ENCODE results near the gene PTPRA. TPM values are rescaled to one million over a fixed set of nuclear protein-coding genes. Genes with fewer than 3 reads are reported as not detected.

The PTPRA gene
- total RNA-seq, 2 experiments from 2014 or later, result 33.3 to 47.2 TPM

- Histone ChIP-seq H3K9me2 (ENCODE audit: insufficient read depth, low read length) (no peaks in the 10 kb centered on the region), H3K27ac (ENCODE audit: low read depth, low read length, poor library complexity, severe bottlenecking) (no peak overlapping the region), H3K4me2 (ENCODE audit: low read length) (no peak overlapping the region), H4K20me1 (ENCODE audit: insufficient read depth, low read length) (no peaks in the 10 kb centered on the region), H3K9me3 (ENCODE audit: low read length) (no peaks in the 10 kb centered on the region), H3K36me3 (ENCODE audit: insufficient read depth, low read length) (peaks cover 25% of the 10 kb centered on the region), H3K4me3 (ENCODE audit: low read depth, low read length, poor library complexity, severe bottlenecking) (no peak overlapping the region), H3K4me1 (ENCODE audit: insufficient read depth, low read length, poor library complexity, severe bottlenecking) (no peaks in the 10 kb centered on the region), H2AFZ (ENCODE audit: low read length) (no peak overlapping the region), H3K79me2 (ENCODE audit: insufficient read depth, low read depth, low read length) (no peaks in the 10 kb centered on the region)
- POLR2A ChIA-PET, result no interaction called here
- no peak for DNase-seq (ENCODE audit: low spot score)
- CTCF ChIA-PET (ENCODE audit: unreplicated experiment), result no interaction called here
- intact Hi-C loops (cut with micrococcal nuclease; ENCODE audit: unreplicated experiment), result no loop called here
- no TSS peak for BruUV-seq (replicated peaks)
- no peak for TF ChIP-seq CTCF (conservative IDR thresholded peaks at IDR 0.05; ENCODE audit: low read length)
- no peak for TF ChIP-seq EZH2phosphoT487 (IDR thresholded peaks at IDR 0.05; ENCODE audit: borderline replicate concordance, low read depth, low read length)
Observed at GRCh38 chr20:2978519-2978918, 105.2 kb downstream of the PTPRA start.

DNA sequence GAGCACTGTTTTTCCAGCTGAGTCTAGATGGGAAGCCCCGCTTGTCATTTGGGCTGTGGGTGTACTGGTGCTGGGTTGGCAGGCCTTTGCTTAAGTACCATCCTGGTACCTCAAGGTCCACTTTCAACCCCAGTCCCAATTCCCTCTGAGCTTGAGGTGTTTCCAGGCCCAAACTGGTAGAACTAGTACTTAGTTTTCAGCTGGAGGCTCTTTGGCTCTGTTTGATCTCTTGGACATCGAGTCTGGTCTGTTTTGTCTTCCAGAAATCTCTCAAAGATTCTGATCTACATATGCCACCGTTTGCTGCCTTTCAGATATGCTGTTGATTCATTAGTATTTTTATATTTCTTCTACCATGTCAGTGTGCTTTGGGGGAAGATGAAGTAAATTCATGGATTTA, 108.4 kb downstream of the PTPRA start:
- POLR2A ChIA-PET, result no interaction called here
- intact Hi-C loops (cut with micrococcal nuclease; ENCODE audit: unreplicated experiment), result no loop called here
- CTCF ChIA-PET (ENCODE audit: unreplicated experiment), result interaction anchor here (0.6 kb wide), 1 partner anchor 10 kb away, joined by 3 read pairs; no protein-coding TSS in a partner anchor
- Histone ChIP-seq H3K79me2 (ENCODE audit: insufficient read depth, low read depth, low read length) (no peaks in the 10 kb centered on the region), H3K4me2 (ENCODE audit: low read length) (no peak overlapping the region), H3K4me1 (ENCODE audit: insufficient read depth, low read length, poor library complexity, severe bottlenecking) (peaks cover 7% of the 10 kb centered on the region), H2AFZ (ENCODE audit: low read length) (no peak overlapping the region), H3K36me3 (ENCODE audit: insufficient read depth, low read length) (peaks cover 23% of the 10 kb centered on the region), H4K20me1 (ENCODE audit: insufficient read depth, low read length) (no peaks in the 10 kb centered on the region), H3K9me3 (ENCODE audit: low read length) (no peaks in the 10 kb centered on the region), H3K27ac (ENCODE audit: low read depth, low read length, poor library complexity, severe bottlenecking) (no peak overlapping the region), H3K4me3 (ENCODE audit: low read depth, low read length, poor library complexity, severe bottlenecking) (no peak overlapping the region), H3K9me2 (ENCODE audit: insufficient read depth, low read length) (no peaks in the 10 kb centered on the region)
- BruUV-seq (replicated peaks), result no TSS peak
- no peak for DNase-seq (ENCODE audit: low spot score)
- no peak for TF ChIP-seq CTCF (conservative IDR thresholded peaks at IDR 0.05; ENCODE audit: low read length)
- TF ChIP-seq EZH2phosphoT487 (IDR thresholded peaks at IDR 0.05; ENCODE audit: borderline replicate concordance, low read depth, low read length), result no peak

GRCh38 chr20:2983508-2983907, 110.2 kb downstream of the PTPRA start:
- Histone ChIP-seq H4K20me1 (ENCODE audit: insufficient read depth, low read length) (no peaks in the 10 kb centered on the region), H3K79me2 (ENCODE audit: insufficient read depth, low read depth, low read length) (no peaks in the 10 kb centered on the region), H3K9me3 (ENCODE audit: low read length) (no peaks in the 10 kb centered on the region), H2AFZ (ENCODE audit: low read length) (no peak overlapping the region), H3K4me2 (ENCODE audit: low read length) (no peak overlapping the region), H3K9me2 (ENCODE audit: insufficient read depth, low read length) (no peaks in the 10 kb centered on the region), H3K4me3 (ENCODE audit: low read depth, low read length, poor library complexity, severe bottlenecking) (no peak overlapping the region), H3K27ac (ENCODE audit: low read depth, low read length, poor library complexity, severe bottlenecking) (no peak overlapping the region), H3K36me3 (ENCODE audit: insufficient read depth, low read length) (peaks cover 37% of the 10 kb centered on the region), H3K4me1 (ENCODE audit: insufficient read depth, low read length, poor library complexity, severe bottlenecking) (peaks cover 7% of the 10 kb centered on the region)
- ChIA-PET POLR2A (interaction anchor here (0.6 kb wide), 1 partner anchor 225 kb away, joined by 4 read pairs; no protein-coding TSS in a partner anchor), CTCF (ENCODE audit: unreplicated experiment) (no interaction called here)
- intact Hi-C loops (cut with micrococcal nuclease; ENCODE audit: unreplicated experiment), result no loop called here
- DNase-seq (ENCODE audit: low spot score), result no peak
- BruUV-seq (replicated peaks), result no TSS peak
- TF ChIP-seq CTCF (conservative IDR thresholded peaks at IDR 0.05; ENCODE audit: low read length) (no peak), EZH2phosphoT487 (IDR thresholded peaks at IDR 0.05; ENCODE audit: borderline replicate concordance, low read depth, low read length) (no peak)
